Tibial nerve (tissue), 4 donors: ENCODE measurements around the gene ARHGEF28. TPM values are rescaled to one million over a fixed set of nuclear protein-coding genes. Genes with fewer than 3 reads are reported as not detected.

Experiments
- DNase-seq, 2 donors: peaks; one replicate each; pipeline ENCODE4 v3.0.0-alpha.2; 2019; ENCODE audit warnings: low spot score in 2 of 2
- H3K27ac ChIP-seq, 4 donors: fragments of 200-600 bp; sonication (generic) in 3 of 4; one replicate each; pipeline ENCODE4 v1.5.1; 2017 to 2019; ENCODE audit warnings: mild to moderate bottlenecking in 1 of 4
- H3K27me3 ChIP-seq, 2 donors: fragments of 200-600 bp; sonication (generic) in 1 of 2; one replicate each; pipeline versions ENCODE4 v1.5.1 to v1.6.0; 2017 to 2019
- H3K36me3 ChIP-seq, 3 donors: fragments of 200-600 bp; sonication (generic); one replicate each; pipeline ENCODE4 v1.5.1; 2018 to 2019
- H3K4me1 ChIP-seq, 4 donors: fragments of 200-600 bp; sonication (generic) in 3 of 4; one replicate each; pipeline ENCODE4 v1.5.1; 2017 to 2019
- H3K4me3 ChIP-seq, 4 donors: fragments of 200-600 bp; sonication (generic) in 3 of 4; one replicate each; pipeline ENCODE4 v1.5.1; 2017 to 2019; ENCODE audit warnings: mild to moderate bottlenecking in 1 of 4, moderate library complexity in 1 of 4
- H3K9me3 ChIP-seq, 4 donors: fragments of 200-600 bp; sonication (generic) in 3 of 4; one replicate each; pipeline ENCODE4 v1.5.1; 2017 to 2019
- CTCF ChIP-seq, 5 experiments: fragments of 200-600 bp in 3 of 5; fragments of 450-650 bp in 2 of 5; sonication (generic) in 3 of 5; IDR thresholded peaks; one replicate each; pipeline ENCODE4 v1.5.1; 2016 to 2019; ENCODE audit warnings: antibody characterized with exemption in 5 of 5, mild to moderate bottlenecking in 3 of 5, moderate library complexity in 2 of 5
- EP300 ChIP-seq, 2 donors: sonication (generic); formaldehyde crosslinking; IDR thresholded peaks; one replicate each; pipeline ENCODE4 v1.6.1; 2017; ENCODE audit warnings: antibody characterized with exemption in 2 of 2, mild to moderate bottlenecking in 1 of 2
- POLR2A ChIP-seq, 2 donors: fragments of 450-650 bp; IDR thresholded peaks; one replicate each; pipeline ENCODE4 v1.6.1; 2017; ENCODE audit warnings: antibody characterized with exemption in 2 of 2, mild to moderate bottlenecking in 2 of 2, moderate library complexity in 2 of 2
- WGBS, 2 donors: methylation state at CpG; one replicate each; pipeline ENCODE4 v1.1.5; 2018; 5-methylcytosine and 5-hydroxymethylcytosine counted together
- total RNA-seq, 4 donors: library from RNA; depleted of rRNA; stranded (reverse); fragments of >200 nt; gene quantifications; one replicate each; pipeline ENCODE4 v1.1.0, GENCODE V29; 2016

ARHGEF28 gene
- total RNA-seq, 4 donors from 2014 or later, result 66.0 to 83.9 (median 72.5) TPM

DNA sequence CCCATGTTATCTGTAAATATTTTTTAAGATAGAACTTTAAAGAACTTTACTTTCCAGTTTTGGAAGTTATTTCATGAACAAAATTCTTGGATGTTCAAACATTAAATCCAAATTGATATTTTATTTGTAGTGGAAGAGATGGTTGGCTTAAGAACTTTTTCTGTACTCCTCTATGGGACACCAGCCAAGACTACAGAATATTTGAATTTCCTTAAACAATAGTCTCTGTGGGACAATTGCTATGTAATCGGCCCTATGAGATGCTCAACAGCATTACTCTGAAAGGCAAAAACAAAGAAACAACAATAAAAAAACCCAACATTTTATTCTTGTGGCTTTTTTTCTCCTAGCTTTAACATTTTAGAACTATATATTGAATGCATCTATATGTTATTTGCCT, 289.3 kb downstream of the ARHGEF28 start:
- Histone ChIP-seq H3K9me3 (no peaks in the 10 kb centered on the region), H3K4me1 (peaks cover 0 to 24% (median 4%) of the 10 kb centered on the region in 4 donors), H3K36me3 (peaks cover 0 to 29% (median 3%) of the 10 kb centered on the region in 3 donors), H3K4me3 (no peak overlapping the region), H3K27ac (no peak overlapping the region), H3K27me3 (no peaks in the 10 kb centered on the region)
- DNase-seq, result no peak
- WGBS, 2 donors, result 30% methylated on average over 1 of the region's 1 CpG
- TF ChIP-seq POLR2A (IDR thresholded peaks at IDR 0.05) (no peak), CTCF (IDR thresholded peaks at IDR 0.05) (no peak), EP300 (IDR thresholded peaks at IDR 0.05) (no peak)

DNA sequence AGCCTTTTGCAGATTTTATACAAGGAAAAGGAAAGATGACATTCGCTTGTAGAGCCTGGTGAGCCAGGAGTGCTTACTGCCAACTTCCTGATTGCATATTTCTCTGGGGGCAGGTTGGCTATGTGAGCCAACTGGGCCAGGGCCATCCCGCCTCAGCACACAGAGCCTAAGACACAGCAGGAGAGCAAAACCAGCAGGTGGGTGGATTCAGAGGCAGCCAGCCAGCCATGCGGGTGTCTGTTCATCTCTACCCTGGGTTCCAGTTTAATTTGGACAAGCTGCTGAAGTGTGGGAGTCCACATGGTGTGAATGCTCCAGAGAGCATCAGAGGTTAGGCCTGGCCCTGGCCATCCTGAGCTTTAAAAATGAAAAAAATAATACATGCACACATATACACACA, 291.4 kb downstream of the ARHGEF28 start:
- no peaks in the 10 kb centered on the region for H3K27me3 ChIP-seq
- H3K9me3 ChIP-seq, result no peaks in the 10 kb centered on the region
- 52 to 54% methylated on average over 3 of the region's 3 CpGs for WGBS, 2 donors
- DNase-seq, result no peak
- TF ChIP-seq EP300 (IDR thresholded peaks at IDR 0.05) (no peak), CTCF (IDR thresholded peaks at IDR 0.05) (no peak), POLR2A (IDR thresholded peaks at IDR 0.05) (no peak)
- no peak overlapping the region for H3K27ac ChIP-seq
- no peak overlapping the region for H3K4me3 ChIP-seq
- H3K4me1 ChIP-seq, result peaks cover 0 to 24% (median 4%) of the 10 kb centered on the region in 4 donors
- peaks cover 0 to 20% (median 3%) of the 10 kb centered on the region in 3 donors for H3K36me3 ChIP-seq

GRCh38 chr5:73917891-73918290, 291.9 kb downstream of the ARHGEF28 start:
- 84 to 85% methylated on average over 4 of the region's 4 CpGs for WGBS, 2 donors
- no peak for DNase-seq
- H3K36me3 ChIP-seq, result peaks cover 0 to 20% (median 3%) of the 10 kb centered on the region in 3 donors

DNA sequence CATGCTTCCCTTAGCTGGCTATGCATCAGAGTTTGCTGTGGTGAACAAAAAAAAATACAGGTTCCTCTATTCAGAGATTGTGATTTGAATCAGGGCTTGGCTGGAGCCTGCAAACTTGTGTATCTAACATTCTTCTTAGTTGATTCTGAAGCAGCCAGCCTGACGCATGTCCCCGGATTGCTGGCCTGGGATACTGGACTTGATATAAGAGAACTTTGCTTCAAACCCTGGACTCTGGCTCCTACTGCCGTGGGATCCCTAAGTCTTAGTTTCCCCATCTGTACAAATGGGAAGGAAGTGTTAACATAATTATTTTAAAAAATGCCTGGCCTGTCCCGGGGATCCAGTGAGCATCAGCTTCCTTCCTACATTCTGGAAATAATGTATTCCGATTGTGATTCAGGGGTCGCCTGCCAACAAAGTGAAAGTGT, 292.8 kb downstream of the ARHGEF28 start:
- Histone ChIP-seq H3K36me3 (peaks cover 0 to 12% (median 1%) of the 10 kb centered on the region in 3 donors), H3K4me1 (peaks cover 0 to 24% (median 4%) of the 10 kb centered on the region in 4 donors), H3K27ac (no peak overlapping the region), H3K9me3 (no peaks in the 10 kb centered on the region), H3K4me3 (no peak overlapping the region), H3K27me3 (no peaks in the 10 kb centered on the region)
- no peak for TF ChIP-seq POLR2A (IDR thresholded peaks at IDR 0.05)
- no peak for TF ChIP-seq EP300 (IDR thresholded peaks at IDR 0.05)
- TF ChIP-seq CTCF (IDR thresholded peaks at IDR 0.05), result no peak
- no peak for DNase-seq
- 73 to 81% methylated on average over 6 of the region's 6 CpGs for WGBS, 2 donors

More at GRCh38 chr5:73917891-73918290, 291.9 kb downstream of the ARHGEF28 start:
- Histone ChIP-seq H3K4me3 (no peak overlapping the region), H3K27ac (no peak overlapping the region), H3K4me1 (peaks cover 0 to 24% (median 4%) of the 10 kb centered on the region in 4 donors), H3K27me3 (no peaks in the 10 kb centered on the region), H3K9me3 (no peaks in the 10 kb centered on the region)
- TF ChIP-seq POLR2A (IDR thresholded peaks at IDR 0.05), result no peak
- TF ChIP-seq CTCF (IDR thresholded peaks at IDR 0.05), result no peak
- TF ChIP-seq EP300 (IDR thresholded peaks at IDR 0.05), result no peak

- WGBS, 2 donors, result 57 to 64% methylated on average over 3 of the region's 3 CpGs
These were observed 295.7 kb downstream of the ARHGEF28 start for GRCh38 chr5:73921741-73922140.

More at GRCh38 chr5:73921741-73922140, 295.7 kb downstream of the ARHGEF28 start:
- Histone ChIP-seq H3K36me3 (peaks cover 0 to 5% (median 0%) of the 10 kb centered on the region in 3 donors), H3K9me3 (no peaks in the 10 kb centered on the region), H3K27me3 (no peaks in the 10 kb centered on the region), H3K4me1 (peaks cover 0 to 21% (median 4%) of the 10 kb centered on the region in 4 donors), H3K4me3 (no peak overlapping the region), H3K27ac (no peak overlapping the region)
- DNase-seq, result no peak
- TF ChIP-seq POLR2A (IDR thresholded peaks at IDR 0.05), result no peak
- no peak for TF ChIP-seq EP300 (IDR thresholded peaks at IDR 0.05)
- TF ChIP-seq CTCF (IDR thresholded peaks at IDR 0.05), result no peak
